ENCODE data around the gene PLEKHM2. TPM values are rescaled to one million over a fixed set of nuclear protein-coding genes. Genes with fewer than 3 reads are reported as not detected.

PLEKHM2 gene
- total and polyA plus RNA-seq, 2 of the 8 experiments (the other 6 are each of a cell fraction or from before 2014, with no cell fraction given), result 38.3 to 47.6 TPM

DNA sequence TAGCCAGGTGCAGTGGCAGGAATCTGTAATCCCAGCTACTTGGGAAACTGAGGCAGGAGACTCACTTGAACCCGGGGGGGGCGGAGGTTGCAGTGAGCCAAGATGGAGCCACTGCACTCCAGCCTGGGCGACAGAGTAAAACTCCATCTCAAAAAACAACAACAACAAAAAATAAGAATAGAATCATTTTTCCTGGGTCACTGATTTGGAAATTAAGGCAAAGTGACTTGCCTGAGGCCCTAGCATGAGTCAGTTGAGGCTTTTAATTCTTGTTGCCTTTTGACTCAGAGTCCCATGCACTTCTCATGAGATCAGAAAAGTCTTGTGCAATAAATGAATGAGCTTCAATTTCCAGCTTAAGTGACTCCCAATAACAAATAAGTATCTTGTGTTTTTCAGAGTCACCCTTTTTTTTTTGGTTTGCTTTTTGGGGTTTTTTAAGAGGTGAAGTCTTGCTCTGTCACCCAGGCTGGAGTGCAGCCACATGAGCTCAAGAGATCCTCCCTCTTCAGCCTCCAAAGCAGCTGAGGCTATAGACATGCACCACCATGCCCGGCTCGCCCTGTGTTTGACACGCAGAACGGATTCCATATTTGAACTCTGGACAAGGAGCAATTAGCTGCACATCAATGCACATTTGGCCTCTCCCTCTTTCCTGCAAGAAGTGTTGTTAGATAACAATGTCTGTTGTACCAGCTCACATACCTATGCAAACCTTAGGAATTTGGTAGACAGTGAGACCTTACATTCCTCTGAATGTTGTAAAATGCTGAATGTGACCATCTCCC, 3.4 kb upstream of the PLEKHM2 start:
- FAIRE-seq, result no peak
- H3K79me2 ChIP-seq (ENCODE audit: control insufficient read depth in 1 of 2, insufficient read depth in 2 of 2, low read length in 2 of 2), result peaks cover under 1 to 11% of the 10 kb centered on the region in 2 experiments; a peak in 3 of 4 replicates
- no peak overlapping the region for H3K4me3 ChIP-seq (ENCODE audit: extremely low read depth in 1 of 4, insufficient read depth in 2 of 4, low read depth in 3 of 4, low read length in 4 of 4)
- H3K14ac ChIP-seq (ENCODE audit: insufficient read length), result no peak overlapping the region
- no peak for DNase-seq (ENCODE audit: low read depth in 1 of 2, low spot score in 2 of 2)
- no peak overlapping the region for H3K4me2 ChIP-seq (ENCODE audit: insufficient read depth in 1 of 2, low read depth in 2 of 2, low read length in 2 of 2)
- H3K23ac ChIP-seq (ENCODE audit: insufficient read length), result no peak overlapping the region
- no peak overlapping the region for H3K27ac ChIP-seq (ENCODE audit: low read depth, low read length)
- no peaks in the 10 kb centered on the region for H3K79me1 ChIP-seq (ENCODE audit: low read depth, low read length)
- no peak overlapping the region for H2BK5ac ChIP-seq (ENCODE audit: low read depth, low read length)
- H4K20me1 ChIP-seq (replicated peaks in 1 of 2; ENCODE audit: control insufficient read depth in 1 of 2, insufficient read depth in 2 of 2, low read length in 2 of 2), result no peaks in the 10 kb centered on the region
- H3K23me2 ChIP-seq (ENCODE audit: low read depth, low read length), result peaks cover 3% of the 10 kb centered on the region; the same call in 1 of the 2 replicates
- peaks cover 0 to 3% (median 0%) of the 10 kb centered on the region in 4 experiments; a peak in 2 of 7 replicates for H3K4me1 ChIP-seq (replicated peaks in 1 of 4; ENCODE audit: control insufficient read depth in 3 of 4, insufficient read depth in 4 of 4, low read length in 3 of 4)
- no peaks in the 10 kb centered on the region for H3K36me3 ChIP-seq (ENCODE audit: control insufficient read depth in 2 of 4, insufficient read depth in 4 of 4, low read length in 3 of 4)
- CTCF ChIA-PET (ENCODE audit: partially characterized antibody), result interaction anchor here (0.9 to 2.9 kb wide), 3 partner anchors 8 to 41 kb away, joined by 3 to 10 read pairs (median 4); no protein-coding TSS in a partner anchor
- no peak overlapping the region for H4K5ac ChIP-seq (ENCODE audit: insufficient read length, low read depth, low read length)
- no peak overlapping the region for H2BK15ac ChIP-seq (ENCODE audit: low read length)
- H2BK12ac ChIP-seq (ENCODE audit: low read depth, low read length), result no peak overlapping the region; the same call in 1 of the 2 replicates
- H3K9me3 ChIP-seq (ENCODE audit: insufficient read depth in 2 of 2, low read depth in 1 of 2, low read length in 1 of 2), result peaks cover 3 to 5% of the 10 kb centered on the region in 2 experiments
- no peak overlapping the region for H3K56ac ChIP-seq (replicated peaks; ENCODE audit: insufficient read length, low read depth, low read length)
- no peak overlapping the region for H2BK20ac ChIP-seq (ENCODE audit: low read length)
- no peak overlapping the region for H2AFZ ChIP-seq (ENCODE audit: low read length)
- no peak for TF ChIP-seq KDM4A (IDR thresholded peaks at IDR 0.05; ENCODE audit: low read depth, low read length, severe bottlenecking)
- no peak for TF ChIP-seq SIRT6 (IDR thresholded peaks at IDR 0.05; ENCODE audit: low read length)
- no peak for TF ChIP-seq JUND (IDR thresholded peaks at IDR 0.05; ENCODE audit: low read length)
- no peak for TF ChIP-seq ASH2L (IDR thresholded peaks at IDR 0.05; ENCODE audit: low read length)
- H2BK120ac ChIP-seq (replicated peaks; ENCODE audit: low read depth, low read length), result no peak overlapping the region
- H4K8ac ChIP-seq (ENCODE audit: extremely low read depth, insufficient read depth, low read length), result no peak overlapping the region
- no peak overlapping the region for H3K4ac ChIP-seq (replicated peaks; ENCODE audit: insufficient read length, low read depth, low read length)
- no peak overlapping the region for H3K9ac ChIP-seq (replicated peaks in 1 of 4; ENCODE audit: extremely low read depth in 1 of 4, low read depth in 3 of 4, low read length in 3 of 4)
- H3K27me3 ChIP-seq (replicated peaks in 1 of 4; ENCODE audit: control insufficient read depth in 3 of 4, extremely low read depth in 1 of 4, insufficient read depth in 3 of 4, low read length in 3 of 4), result no peaks in the 10 kb centered on the region
- H4K91ac ChIP-seq (replicated peaks; ENCODE audit: insufficient read length, low read length), result no peak overlapping the region
- WGBS, 2 experiments (ENCODE audit: extremely low coverage in 1 of 2, insufficient coverage in 1 of 2, insufficient read length in 1 of 2, insufficient replicate concordance in 2 of 2, low coverage in 1 of 2, low lambda C conversion rate in 2 of 2, missing lambda C conversion rate in 1 of 2), result 93% methylated on average over 7 of the region's 7 CpGs; no CpG with 5 or more reads in 1 of the 2 experiments
- no peak overlapping the region for H2AK5ac ChIP-seq (ENCODE audit: low read depth, low read length)
- no peak overlapping the region for H3K18ac ChIP-seq (ENCODE audit: extremely low read depth, low read length)
- POLR2A ChIA-PET (ENCODE audit: partially characterized antibody), result interaction anchor here (1.0 to 2.3 kb wide), 5 partner anchors 10 to 96 kb away, joined by 3 to 5 read pairs (median 4); no protein-coding TSS in a partner anchor

Measured in H1 (cell line).